Measurements from ENCODE around the gene SULT1A1. TPM values are rescaled to one million over a fixed set of nuclear protein-coding genes. Genes with fewer than 3 reads are reported as not detected.
"Not testable (repeated sequence)": the region's sequence is repeated elsewhere in the genome, so short reads cannot be mapped to it uniquely, and the experiment has no call there.

The SULT1A1 gene
- total and polyA plus RNA-seq, 2 of the 4 experiments (the other 2 are of a cell fraction): 1.2 to 1.6 TPM

GRCh38 chr16:28621481-28622155 is 11.8 kb upstream of the SULT1A1 start:
- Histone ChIP-seq H2AK5ac (ENCODE audit: low read depth, low read length) (no peak overlapping the region), H3K4ac (ENCODE audit: low read depth, low read length) (no peak overlapping the region), H3K9me3 (ENCODE audit: control insufficient read depth, insufficient read depth, low read length) (no peaks in the 10 kb centered on the region), H4K20me1 (ENCODE audit: insufficient read depth, low read length) (no peaks in the 10 kb centered on the region), H2BK5ac (ENCODE audit: low read depth, low read length, poor library complexity, severe bottlenecking) (no peak overlapping the region), H3K36me3 (ENCODE audit: control insufficient read depth, insufficient read depth, low read length) (no peaks in the 10 kb centered on the region), H2AK9ac (replicated peaks; ENCODE audit: low read depth, low read length, poor library complexity) (no peak overlapping the region), H4K5ac (ENCODE audit: low read depth, low read length) (no peak overlapping the region), H4K8ac (ENCODE audit: low read depth in 2 of 2, low read length in 2 of 2) (no peak overlapping the region), H3K56ac (ENCODE audit: extremely low read depth, insufficient read depth, low read length) (no peak overlapping the region), H3K14ac (replicated peaks; ENCODE audit: low read depth, low read length) (no peak overlapping the region), H3K79me1 (ENCODE audit: low read depth in 1 of 2, low read length in 2 of 2) (no peaks in the 10 kb centered on the region), H3K9ac (ENCODE audit: low read depth, low read length) (no peak overlapping the region), H3K18ac (ENCODE audit: low read depth, low read length) (no peak overlapping the region), H3K9me1 (ENCODE audit: insufficient read depth, low read length) (no peaks in the 10 kb centered on the region), H3K4me1 (ENCODE audit: control insufficient read depth, insufficient read depth, low read length) (no peaks in the 10 kb centered on the region), H2BK120ac (ENCODE audit: low read depth, low read length) (no peak overlapping the region), H3K4me3 (ENCODE audit: insufficient read depth, low read depth, low read length) (no peak overlapping the region), H2AFZ (replicated peaks; ENCODE audit: low read length, poor library complexity) (no peak overlapping the region), H2BK15ac (ENCODE audit: low read depth, low read length) (no peak overlapping the region), H2BK20ac (ENCODE audit: low read depth, low read length) (no peak overlapping the region), H3K23ac (ENCODE audit: low read depth, low read length) (no peak overlapping the region), H3K4me2 (ENCODE audit: low read depth, low read length) (no peak overlapping the region), H3K27ac (ENCODE audit: insufficient read depth, low read length) (no peak overlapping the region), H3K27me3 (ENCODE audit: control insufficient read depth, insufficient read depth, low read length) (peaks cover 16% of the 10 kb centered on the region), H4K91ac (ENCODE audit: insufficient read depth, low read depth, low read length) (no peak overlapping the region)
- ATAC-seq (ENCODE audit: low read depth) (no peak), DNase-seq (no peak)
- in situ Hi-C loops (cut with MboI; ENCODE audit: low sequenced_read_pairs): no loop called here
- intact Hi-C loops (cut with micrococcal nuclease): no loop called here
- ChIA-PET CTCF (no interaction called here), POLR2A (ENCODE audit: unreplicated experiment) (no interaction called here)
- BruUV-seq (replicated peaks): no TSS peak
- WGBS, 2 experiments (ENCODE audit: extremely low coverage in 2 of 2, insufficient read length in 1 of 2): 63% methylated on average over 2 of the region's 7 CpGs; no CpG with 5 or more reads in 1 of the 2 experiments
- TF ChIP-seq RFX5 (IDR thresholded peaks at IDR 0.05; ENCODE audit: low read depth, low read length) (no peak), MXI1 (IDR thresholded peaks at IDR 0.05; ENCODE audit: borderline replicate concordance, low read depth, low read length) (no peak), POLR2A (IDR thresholded peaks at IDR 0.05; ENCODE audit: low read depth, low read length) (no peak), MAZ (IDR thresholded peaks at IDR 0.05; ENCODE audit: borderline replicate concordance, low read depth, low read length) (no peak)
- dilution Hi-C loops (cut with HindIII; ENCODE audit: low sequenced_read_pairs, unreplicated experiment): no loop called here

- H3K18ac ChIP-seq (ENCODE audit: low read depth, low read length); H3K27ac ChIP-seq (ENCODE audit: insufficient read depth, low read length); POLR2A ChIA-PET (ENCODE audit: unreplicated experiment); H4K8ac ChIP-seq (ENCODE audit: low read depth in 2 of 2, low read length in 2 of 2); H3K14ac ChIP-seq (replicated peaks; ENCODE audit: low read depth, low read length); H2AFZ ChIP-seq (replicated peaks; ENCODE audit: low read length, poor library complexity); H3K56ac ChIP-seq (ENCODE audit: extremely low read depth, insufficient read depth, low read length); H3K4ac ChIP-seq (ENCODE audit: low read depth, low read length); dilution Hi-C loops (cut with HindIII; ENCODE audit: low sequenced_read_pairs, unreplicated experiment); intact Hi-C loops (cut with micrococcal nuclease); H4K5ac ChIP-seq (ENCODE audit: low read depth, low read length); H3K23ac ChIP-seq (ENCODE audit: low read depth, low read length); H2BK20ac ChIP-seq (ENCODE audit: low read depth, low read length); DNase-seq; H3K79me1 ChIP-seq (ENCODE audit: low read depth in 1 of 2, low read length in 2 of 2); H2BK120ac ChIP-seq (ENCODE audit: low read depth, low read length); in situ Hi-C loops (cut with MboI; ENCODE audit: low sequenced_read_pairs); H2AK5ac ChIP-seq (ENCODE audit: low read depth, low read length); H2AK9ac ChIP-seq (replicated peaks; ENCODE audit: low read depth, low read length, poor library complexity); H3K4me3 ChIP-seq (ENCODE audit: insufficient read depth, low read depth, low read length); H3K4me1 ChIP-seq (ENCODE audit: control insufficient read depth, insufficient read depth, low read length); H4K91ac ChIP-seq (ENCODE audit: insufficient read depth, low read depth, low read length); H2BK15ac ChIP-seq (ENCODE audit: low read depth, low read length); H3K4me2 ChIP-seq (ENCODE audit: low read depth, low read length); H3K9ac ChIP-seq (ENCODE audit: low read depth, low read length); ATAC-seq (ENCODE audit: low read depth); H3K9me1 ChIP-seq (ENCODE audit: insufficient read depth, low read length); BruUV-seq (replicated peaks); H3K36me3 ChIP-seq (ENCODE audit: control insufficient read depth, insufficient read depth, low read length); H2BK5ac ChIP-seq (ENCODE audit: low read depth, low read length, poor library complexity, severe bottlenecking); H4K20me1 ChIP-seq (ENCODE audit: insufficient read depth, low read length); H3K9me3 ChIP-seq (ENCODE audit: control insufficient read depth, insufficient read depth, low read length): not testable (repeated sequence)
- WGBS, 2 experiments (ENCODE audit: extremely low coverage in 2 of 2, insufficient read length in 1 of 2): no CpG with 5 or more reads among the region's 1 CpG
- H3K27me3 ChIP-seq (ENCODE audit: control insufficient read depth, insufficient read depth, low read length): peaks cover 17% of the 10 kb centered on the region
- CTCF ChIA-PET: interaction anchor here (0.7 kb wide), 1 partner anchor 713 kb away, joined by 3 read pairs; no protein-coding TSS in a partner anchor
Measured at GRCh38 chr16:28620316-28620715, 10.5 kb upstream of the SULT1A1 start.

Data from IMR-90 (cell line).